Measurements from ENCODE around the gene ADGRF5. TPM values are rescaled to one million over a fixed set of nuclear protein-coding genes. Genes with fewer than 3 reads are reported as not detected.
A peak's percentile ranks its signal among the peaks of the same experiment; 100 is the strongest.

ADGRF5 gene
- total RNA-seq, 1 donor, result under 0.01 TPM

- TF ChIP-seq, protein P1, sequence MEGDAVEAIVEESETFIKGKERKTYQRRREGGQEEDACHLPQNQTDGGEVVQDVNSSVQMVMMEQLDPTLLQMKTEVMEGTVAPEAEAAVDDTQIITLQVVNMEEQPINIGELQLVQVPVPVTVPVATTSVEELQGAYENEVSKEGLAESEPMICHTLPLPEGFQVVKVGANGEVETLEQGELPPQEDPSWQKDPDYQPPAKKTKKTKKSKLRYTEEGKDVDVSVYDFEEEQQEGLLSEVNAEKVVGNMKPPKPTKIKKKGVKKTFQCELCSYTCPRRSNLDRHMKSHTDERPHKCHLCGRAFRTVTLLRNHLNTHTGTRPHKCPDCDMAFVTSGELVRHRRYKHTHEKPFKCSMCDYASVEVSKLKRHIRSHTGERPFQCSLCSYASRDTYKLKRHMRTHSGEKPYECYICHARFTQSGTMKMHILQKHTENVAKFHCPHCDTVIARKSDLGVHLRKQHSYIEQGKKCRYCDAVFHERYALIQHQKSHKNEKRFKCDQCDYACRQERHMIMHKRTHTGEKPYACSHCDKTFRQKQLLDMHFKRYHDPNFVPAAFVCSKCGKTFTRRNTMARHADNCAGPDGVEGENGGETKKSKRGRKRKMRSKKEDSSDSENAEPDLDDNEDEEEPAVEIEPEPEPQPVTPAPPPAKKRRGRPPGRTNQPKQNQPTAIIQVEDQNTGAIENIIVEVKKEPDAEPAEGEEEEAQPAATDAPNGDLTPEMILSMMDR (IDR thresholded peaks at IDR 0.05; ENCODE audit: extremely low read depth, low read depth, low read length), result no peak
- H2AFZ ChIP-seq (ENCODE audit: low read length), result no peak overlapping the region
- H3K4me3 ChIP-seq (ENCODE audit: insufficient read depth, low read length), result no peak overlapping the region
- H4K20me1 ChIP-seq (ENCODE audit: insufficient read depth, low read length), result no peaks in the 10 kb centered on the region
- DNase-seq (ENCODE audit: insufficient read length, low spot score, missing footprints), result no peak
- no peak overlapping the region for H3K27ac ChIP-seq (ENCODE audit: low read depth, low read length)
- no peaks in the 10 kb centered on the region for H3K4me1 ChIP-seq (ENCODE audit: insufficient read depth, low read length)
- no peaks in the 10 kb centered on the region for H3K79me2 ChIP-seq (ENCODE audit: insufficient read depth, low read length)
- no peaks in the 10 kb centered on the region for H3K36me3 ChIP-seq (ENCODE audit: insufficient read depth, low read length)
- H3K9me3 ChIP-seq (ENCODE audit: low read depth, low read length), result no peaks in the 10 kb centered on the region
- no peak overlapping the region for H3K4me2 ChIP-seq (ENCODE audit: insufficient read depth, low read length)
- no peaks in the 10 kb centered on the region for H3K27me3 ChIP-seq (ENCODE audit: insufficient read depth, low read length)
Measured at GRCh38 chr6:46898006-46898405, 23.7 kb downstream of the ADGRF5 start.

DNA sequence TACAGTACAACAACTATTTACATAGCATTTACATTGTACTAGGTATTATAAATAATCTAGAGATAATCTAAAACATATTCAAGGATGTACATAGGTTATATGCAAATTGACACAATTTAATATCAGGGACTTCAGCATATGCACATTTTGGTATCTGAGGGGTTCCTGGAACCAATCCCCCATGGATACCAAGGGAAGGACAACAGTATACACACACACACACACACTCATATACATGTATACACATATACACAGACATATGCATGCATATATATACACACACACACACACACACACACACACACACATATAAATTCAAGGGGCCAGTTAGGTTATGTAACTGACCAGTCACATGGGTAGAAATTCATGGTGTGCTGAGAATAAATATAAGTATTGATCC, 24.9 kb downstream of the ADGRF5 start:
- H3K4me1 ChIP-seq (ENCODE audit: insufficient read depth, low read length), result no peaks in the 10 kb centered on the region
- H4K20me1 ChIP-seq (ENCODE audit: insufficient read depth, low read length), result no peaks in the 10 kb centered on the region
- no peak overlapping the region for H3K27ac ChIP-seq (ENCODE audit: low read depth, low read length)
- H3K4me2 ChIP-seq (ENCODE audit: insufficient read depth, low read length), result no peak overlapping the region
- TF ChIP-seq, protein P1 (IDR thresholded peaks at IDR 0.05; ENCODE audit: extremely low read depth, low read depth, low read length), result no peak
- no peak overlapping the region for H3K4me3 ChIP-seq (ENCODE audit: insufficient read depth, low read length)
- no peaks in the 10 kb centered on the region for H3K79me2 ChIP-seq (ENCODE audit: insufficient read depth, low read length)
- no peak overlapping the region for H2AFZ ChIP-seq (ENCODE audit: low read length)
- H3K36me3 ChIP-seq (ENCODE audit: insufficient read depth, low read length), result no peaks in the 10 kb centered on the region
- H3K9me3 ChIP-seq (ENCODE audit: low read depth, low read length), result no peaks in the 10 kb centered on the region
- no peak for DNase-seq (ENCODE audit: insufficient read length, low spot score, missing footprints)
- no peaks in the 10 kb centered on the region for H3K27me3 ChIP-seq (ENCODE audit: insufficient read depth, low read length)

DNA sequence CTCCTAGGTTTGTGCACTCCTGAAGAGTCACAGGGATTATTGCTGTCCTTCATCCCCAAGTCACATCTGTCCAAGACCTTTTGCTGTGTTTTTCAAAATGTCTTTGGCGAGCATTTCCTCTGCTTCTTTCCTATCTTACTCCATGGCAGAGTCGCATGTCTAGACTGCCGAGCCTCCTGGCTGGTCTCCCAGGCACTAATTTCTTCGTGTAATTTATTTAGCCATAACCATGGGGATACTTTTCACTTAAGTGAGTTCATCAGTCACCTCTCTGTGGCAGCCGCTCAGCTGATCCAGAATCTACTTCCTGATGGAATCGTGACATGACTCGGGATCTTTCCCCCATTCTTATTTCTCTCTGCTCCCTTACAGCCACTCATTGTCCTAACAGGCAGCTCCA, 25.8 kb downstream of the ADGRF5 start:
- no peaks in the 10 kb centered on the region for H3K27me3 ChIP-seq (ENCODE audit: insufficient read depth, low read length)
- no peaks in the 10 kb centered on the region for H3K9me3 ChIP-seq (ENCODE audit: low read depth, low read length)
- DNase-seq (ENCODE audit: insufficient read length, low spot score, missing footprints), result no peak
- H3K4me1 ChIP-seq (ENCODE audit: insufficient read depth, low read length), result no peaks in the 10 kb centered on the region
- no peak overlapping the region for H3K4me3 ChIP-seq (ENCODE audit: insufficient read depth, low read length)
- H3K27ac ChIP-seq (ENCODE audit: low read depth, low read length), result no peak overlapping the region
- no peak overlapping the region for H2AFZ ChIP-seq (ENCODE audit: low read length)
- H3K79me2 ChIP-seq (ENCODE audit: insufficient read depth, low read length), result no peaks in the 10 kb centered on the region
- no peaks in the 10 kb centered on the region for H3K36me3 ChIP-seq (ENCODE audit: insufficient read depth, low read length)
- TF ChIP-seq, protein P1 (IDR thresholded peaks at IDR 0.05; ENCODE audit: extremely low read depth, low read depth, low read length), result no peak
- no peak overlapping the region for H3K4me2 ChIP-seq (ENCODE audit: insufficient read depth, low read length)
- H4K20me1 ChIP-seq (ENCODE audit: insufficient read depth, low read length), result no peaks in the 10 kb centered on the region

DNA sequence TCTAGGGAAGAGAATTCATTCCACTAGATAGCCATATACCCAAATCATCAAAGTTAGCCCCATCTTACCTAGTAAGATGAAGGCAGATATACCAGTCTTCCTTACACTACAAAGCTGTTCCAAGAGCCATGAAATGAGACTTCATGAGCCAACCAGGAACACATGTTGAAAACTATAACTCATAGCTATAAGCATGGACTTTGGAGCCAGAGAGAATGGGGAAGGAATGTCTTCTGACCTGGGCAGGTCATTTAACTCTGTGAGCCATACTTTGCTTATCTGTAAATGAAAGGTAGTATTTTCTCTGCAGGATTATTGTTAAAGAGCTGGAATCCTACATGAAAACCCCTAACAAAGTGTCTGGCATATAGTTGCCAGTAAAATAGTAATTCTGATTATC, 27.3 kb downstream of the ADGRF5 start:
- no peaks in the 10 kb centered on the region for H3K36me3 ChIP-seq (ENCODE audit: insufficient read depth, low read length)
- H3K27ac ChIP-seq (ENCODE audit: low read depth, low read length), result no peak overlapping the region
- no peaks in the 10 kb centered on the region for H3K27me3 ChIP-seq (ENCODE audit: insufficient read depth, low read length)
- DNase-seq (ENCODE audit: insufficient read length, low spot score, missing footprints), result peak; percentile 56
- H2AFZ ChIP-seq (ENCODE audit: low read length), result no peak overlapping the region
- no peaks in the 10 kb centered on the region for H3K9me3 ChIP-seq (ENCODE audit: low read depth, low read length)
- H3K4me2 ChIP-seq (ENCODE audit: insufficient read depth, low read length), result no peak overlapping the region
- H3K4me3 ChIP-seq (ENCODE audit: insufficient read depth, low read length), result no peak overlapping the region
- no peaks in the 10 kb centered on the region for H3K4me1 ChIP-seq (ENCODE audit: insufficient read depth, low read length)
- H3K79me2 ChIP-seq (ENCODE audit: insufficient read depth, low read length), result no peaks in the 10 kb centered on the region
- TF ChIP-seq, protein P1 (IDR thresholded peaks at IDR 0.05; ENCODE audit: extremely low read depth, low read depth, low read length), result no peak
- H4K20me1 ChIP-seq (ENCODE audit: insufficient read depth, low read length), result no peaks in the 10 kb centered on the region

All from osteoblast (primary cell).